Right cardiac atrium (tissue), 5 donors: ENCODE data around the gene VSTM2B. TPM values are rescaled to one million over a fixed set of nuclear protein-coding genes. Genes with fewer than 3 reads are reported as not detected.

Experiments used
- ATAC-seq, 2 donors: fragments of 200-7000 bp; cut with Tn5 transposase; one replicate each; pipeline versions ENCODE4 v1.8.0 to v1.9.1; 2020; ENCODE audit warnings: moderate library complexity in 2 of 2, mild to moderate bottlenecking in 1 of 2
- DNase-seq, 3 donors: peaks; one replicate each; pipeline ENCODE4 v3.0.0-alpha.2; 2020
- H3K27ac ChIP-seq: one replicate; pipeline ENCODE4 v1.5.1; 2013; ENCODE audit warnings: mild to moderate bottlenecking, low read length, control low read depth, moderate library complexity
- H3K27me3 ChIP-seq: one replicate; pipeline ENCODE4 v1.6.1; 2013; ENCODE audit not compliant: control insufficient read depth, insufficient read depth
- H3K4me1 ChIP-seq: one replicate; pipeline ENCODE4 v1.6.1; 2013; ENCODE audit warnings: low read length; ENCODE audit not compliant: control insufficient read depth, insufficient read depth
- H3K4me3 ChIP-seq: one replicate; pipeline ENCODE4 v1.5.1; 2013; ENCODE audit warnings: low read length, control low read depth
- H3K9me3 ChIP-seq: one replicate; pipeline ENCODE4 v1.6.1; 2013; ENCODE audit warnings: low read length; ENCODE audit not compliant: control insufficient read depth
- WGBS: extraction: QIAGEN DNeasy Blood & Tissue Kit; methylation state at CpG from one replicate; pipeline ENCODE4 v1.1.7; 2013; 5-methylcytosine and 5-hydroxymethylcytosine counted together
- intact Hi-C, 4 donors: fragments of 100-400 bp; cut with DNase I; formaldehyde crosslinking; loops; one replicate each; pipeline versions ENCODE4 v1.11.0 to v1.14.0; 2022 to 2023
- polyA plus RNA-seq: library from polyadenylated mRNA; stranded (reverse); fragments of 200-250 nt; gene quantifications from one replicate; pipeline ENCODE4 v1.2.3, GENCODE V29; 2013
- total RNA-seq, 4 donors: library from RNA; stranded (reverse); fragmentation: NEBNext Ultra II Directional; extraction: Animal tissue kit (Norgen Biotek cat#: 25700); gene quantifications; one replicate each; pipeline ENCODE4 v1.2.1, GENCODE V29; 2021
- donor health status: healthy with polysubstance abuse.
- donor health status: DM: no; HTN: yes; CAD: no.
- donor health status: DM: no; HTN: no; CAD: no.
- donor health status: DM: no; HTN: yes; CAD: no; lungs with severe emphysema.
- donor health status: DM: yes; HTN: yes; CAD: no.

The VSTM2B gene
- total and polyA plus RNA-seq, 5 donors = not detected

DNA sequence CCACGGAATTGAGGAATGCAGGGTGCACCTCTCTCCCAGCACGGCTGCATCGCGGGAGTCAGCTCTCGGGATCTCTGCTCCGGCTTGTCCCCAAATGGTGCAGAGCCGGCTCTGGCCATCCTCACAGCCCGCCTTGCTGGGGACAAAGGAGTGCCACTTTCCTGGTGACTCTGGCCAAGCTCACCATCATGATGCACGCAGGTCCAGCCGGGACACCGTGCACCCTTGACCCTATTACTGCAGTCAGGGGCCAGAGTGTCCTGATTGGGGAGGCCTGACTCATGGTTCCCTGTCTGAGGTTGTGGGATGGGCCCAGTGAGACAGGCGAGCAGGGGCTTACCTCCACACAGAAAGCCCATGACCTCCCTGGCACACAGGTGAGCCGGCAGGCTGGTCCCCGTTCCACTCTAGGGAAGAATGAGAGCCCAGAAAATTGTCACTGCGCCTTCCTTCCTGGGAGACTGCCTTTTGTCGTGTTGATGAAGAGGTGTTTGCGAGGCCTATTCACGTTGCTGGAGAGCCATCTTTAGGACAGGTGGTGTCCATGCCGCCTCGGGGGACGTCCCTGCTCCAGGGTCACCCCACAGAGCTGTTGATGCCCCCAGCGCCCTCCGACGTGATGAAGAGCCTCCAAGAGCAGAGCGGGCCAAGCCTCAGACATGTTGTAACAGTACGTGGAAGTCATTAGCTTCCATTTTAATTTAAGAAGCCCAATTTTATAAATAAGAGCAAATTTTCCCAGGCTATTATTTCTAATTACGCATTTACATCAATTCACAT is 18.5 kb upstream of the VSTM2B start:
- H3K9me3 ChIP-seq = no peaks in the 10 kb centered on the region
- H3K27ac ChIP-seq = no peak overlapping the region
- intact Hi-C loops = no loop called here
- H3K27me3 ChIP-seq = no peaks in the 10 kb centered on the region
- no peak overlapping the region for H3K4me3 ChIP-seq
- WGBS = 83% methylated on average over 27 of the region's 27 CpGs
- no peak for ATAC-seq
- no peaks in the 10 kb centered on the region for H3K4me1 ChIP-seq
- peak in 1 of 3 donors; percentile 9 for DNase-seq

DNA sequence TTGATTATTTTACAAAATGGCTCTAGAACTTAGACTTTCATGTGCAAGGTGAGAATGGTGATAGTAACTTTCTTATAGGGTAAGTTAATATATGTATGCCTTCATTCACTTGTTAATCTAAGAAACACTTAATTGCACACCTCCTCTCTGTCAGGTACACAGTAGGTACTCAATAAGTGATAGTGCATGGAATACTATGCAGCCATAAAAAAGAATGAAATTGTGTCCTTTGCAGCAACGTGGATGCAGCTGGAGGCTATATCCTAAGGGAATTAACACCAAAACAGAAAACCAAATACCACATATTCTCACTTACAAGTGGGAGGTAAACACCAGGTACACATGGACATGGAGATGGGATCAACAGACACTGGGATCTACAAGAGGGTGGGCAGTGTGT is 17.6 kb upstream of the VSTM2B start:
- ATAC-seq (no peak), DNase-seq (no peak)
- 68% methylated on average over 1 of the region's 1 CpG for WGBS

DNA sequence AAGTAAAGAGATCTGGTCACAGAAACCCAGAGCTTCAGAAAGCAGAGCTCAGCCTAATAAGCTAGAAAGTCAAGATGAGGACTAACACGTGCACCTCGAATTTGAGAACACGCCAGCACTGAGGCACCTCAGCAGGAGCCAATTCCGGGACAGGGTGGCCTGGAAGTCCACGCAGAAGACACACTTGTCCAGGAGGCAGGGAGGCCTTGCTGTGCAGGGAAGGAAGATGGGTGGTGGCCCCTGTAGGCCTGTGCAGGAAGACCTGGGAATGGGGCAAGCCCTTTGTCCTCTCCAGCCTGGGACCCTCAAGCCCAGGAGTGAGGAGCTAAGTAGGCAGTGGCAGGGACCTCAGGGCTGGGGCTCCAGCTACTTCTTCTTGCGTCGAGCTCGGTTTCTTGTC is 16.3 kb upstream of the VSTM2B start:
- WGBS = 81% methylated on average over 8 of the region's 8 CpGs
- no peaks in the 10 kb centered on the region for H3K27me3 ChIP-seq
- H3K4me3 ChIP-seq = no peak overlapping the region
- H3K27ac ChIP-seq = no peak overlapping the region
- DNase-seq (peak in 1 of 3 donors; percentile 17), ATAC-seq (no peak)
- intact Hi-C loops = no loop called here
- no peaks in the 10 kb centered on the region for H3K9me3 ChIP-seq
- H3K4me1 ChIP-seq = no peaks in the 10 kb centered on the region

More for the DNA sequence above, 17.6 kb upstream of the VSTM2B start:
- H3K4me1 ChIP-seq = no peaks in the 10 kb centered on the region
- H3K4me3 ChIP-seq = no peak overlapping the region
- H3K9me3 ChIP-seq = no peaks in the 10 kb centered on the region
- intact Hi-C loops = no loop called here
- H3K27ac ChIP-seq = no peak overlapping the region
- H3K27me3 ChIP-seq = no peaks in the 10 kb centered on the region

DNA sequence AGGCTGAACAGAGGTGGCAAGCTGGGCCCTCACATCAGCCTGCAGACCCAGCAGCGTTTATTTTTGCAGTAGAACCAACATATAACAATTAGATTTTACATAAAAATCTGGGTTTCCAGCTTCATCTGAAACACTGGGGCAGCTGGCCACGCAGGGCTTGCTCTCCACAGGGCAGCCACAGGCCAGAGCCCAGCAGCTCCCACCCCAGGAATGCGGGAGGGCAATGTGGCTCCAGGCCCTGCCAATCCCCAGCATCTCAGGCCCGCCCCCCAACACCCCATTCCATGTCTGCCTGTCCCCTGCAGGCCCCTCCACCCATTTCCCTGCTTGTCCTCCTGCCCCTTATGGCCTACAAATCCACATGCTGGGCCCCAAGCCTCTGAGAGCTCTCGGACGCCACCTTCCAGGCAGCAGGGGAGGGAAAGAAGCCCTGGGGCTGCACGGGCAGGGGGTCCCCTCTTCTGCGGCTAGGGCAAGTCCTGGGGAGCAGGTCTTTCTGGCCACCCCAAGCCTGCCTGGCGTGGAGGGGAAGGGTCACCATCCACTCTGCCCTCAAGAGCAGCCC is 15.0 kb upstream of the VSTM2B start:
- Histone ChIP-seq H3K4me1 (no peaks in the 10 kb centered on the region), H3K4me3 (no peak overlapping the region), H3K27ac (no peak overlapping the region), H3K27me3 (no peaks in the 10 kb centered on the region), H3K9me3 (no peaks in the 10 kb centered on the region)
- 70% methylated on average over 9 of the region's 9 CpGs for WGBS
- ATAC-seq (no peak), DNase-seq (no peak)
- intact Hi-C loops = no loop called here

DNA sequence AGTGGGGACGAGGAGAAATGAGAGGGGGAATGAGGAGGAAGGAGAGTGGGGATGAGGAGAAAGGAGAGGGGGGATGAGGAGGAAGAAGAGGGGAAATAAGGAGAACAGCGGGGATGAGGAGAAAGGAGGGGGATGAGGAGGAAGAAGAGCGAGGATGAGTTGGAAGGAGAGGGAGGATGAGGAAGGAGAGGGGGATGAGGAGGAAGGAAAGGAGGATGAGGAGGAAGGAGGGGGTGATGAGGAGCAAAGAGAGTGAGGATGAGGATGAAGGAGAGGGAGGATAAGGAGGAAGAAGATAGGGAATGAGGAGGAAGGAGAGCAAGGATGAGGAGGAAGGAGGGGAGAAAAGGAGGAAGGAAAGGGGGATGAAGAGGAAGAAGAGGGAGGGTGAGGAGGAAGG is 14.0 kb upstream of the VSTM2B start:
- intact Hi-C loops = no loop called here
- 71% methylated on average over 3 of the region's 3 CpGs for WGBS
- Histone ChIP-seq H3K27me3 (no peaks in the 10 kb centered on the region), H3K4me1 (no peaks in the 10 kb centered on the region), H3K9me3 (no peaks in the 10 kb centered on the region), H3K4me3 (no peak overlapping the region), H3K27ac (no peak overlapping the region)
- ATAC-seq (no peak), DNase-seq (no peak)

DNA sequence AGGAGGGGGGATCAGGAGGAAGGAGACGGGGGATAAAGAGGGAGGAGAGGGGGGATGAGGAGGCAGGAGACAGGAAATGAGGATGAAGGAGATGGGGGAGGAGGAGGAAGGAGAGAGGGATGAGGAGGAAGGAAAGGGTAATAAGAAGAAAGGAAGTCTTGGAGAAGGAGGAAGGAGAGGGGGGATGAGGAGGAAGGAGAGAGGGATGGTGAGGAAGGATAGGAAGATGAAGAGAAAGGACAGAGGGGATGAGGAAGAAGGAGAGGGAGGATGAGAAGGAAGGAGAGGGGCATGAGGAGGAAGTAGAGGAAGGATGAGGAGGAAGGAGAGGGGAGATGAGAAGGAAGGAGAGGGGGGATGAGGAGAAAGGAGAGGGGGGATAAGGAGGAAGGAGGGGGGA is 13.0 kb upstream of the VSTM2B start:
- ATAC-seq (no peak), DNase-seq (no peak)
- H3K27me3 ChIP-seq = no peaks in the 10 kb centered on the region
- 74% methylated on average over 1 of the region's 1 CpG for WGBS
- no peak overlapping the region for H3K4me3 ChIP-seq
- no peaks in the 10 kb centered on the region for H3K4me1 ChIP-seq
- no peaks in the 10 kb centered on the region for H3K9me3 ChIP-seq
- H3K27ac ChIP-seq = no peak overlapping the region
- intact Hi-C loops = no loop called here

DNA sequence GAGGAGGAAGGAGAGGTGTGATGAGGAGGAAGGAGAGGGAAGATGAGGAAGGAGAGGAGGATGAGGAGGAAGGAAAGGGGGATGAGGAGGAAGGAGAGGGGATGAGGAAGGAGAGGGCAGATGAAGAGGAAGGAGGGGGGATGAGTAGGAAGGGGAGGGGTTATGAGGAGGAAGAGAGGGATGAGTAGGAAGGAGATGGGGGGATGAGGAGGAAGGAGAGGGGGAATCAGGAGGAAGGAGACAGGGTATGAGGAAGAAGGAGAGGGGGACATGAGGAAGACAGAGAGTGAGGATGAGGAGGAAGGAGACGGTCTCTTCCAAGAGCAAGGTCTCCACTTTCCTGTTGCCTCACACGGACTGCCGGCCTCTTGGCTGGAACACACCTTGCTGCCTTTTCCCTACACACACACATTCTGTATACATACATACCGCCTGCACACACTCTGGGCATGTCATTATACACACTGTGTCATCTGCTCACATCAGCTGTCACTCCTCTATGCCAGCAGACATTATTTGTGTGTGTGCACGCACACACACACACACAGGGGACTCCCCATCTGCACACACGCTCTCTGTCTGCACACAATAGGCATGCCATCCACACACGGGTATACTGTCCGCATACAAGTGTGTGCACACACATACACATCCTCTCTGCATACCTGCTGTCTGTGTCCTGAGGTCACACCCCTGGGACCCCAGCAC is 11.1 kb upstream of the VSTM2B start:
- Histone ChIP-seq H3K27me3 (no peaks in the 10 kb centered on the region), H3K4me3 (no peak overlapping the region), H3K4me1 (no peaks in the 10 kb centered on the region), H3K9me3 (no peaks in the 10 kb centered on the region), H3K27ac (no peak overlapping the region)
- intact Hi-C loops = no loop called here
- ATAC-seq = no peak
- 79% methylated on average over 8 of the region's 8 CpGs for WGBS
- DNase-seq = no peak

DNA sequence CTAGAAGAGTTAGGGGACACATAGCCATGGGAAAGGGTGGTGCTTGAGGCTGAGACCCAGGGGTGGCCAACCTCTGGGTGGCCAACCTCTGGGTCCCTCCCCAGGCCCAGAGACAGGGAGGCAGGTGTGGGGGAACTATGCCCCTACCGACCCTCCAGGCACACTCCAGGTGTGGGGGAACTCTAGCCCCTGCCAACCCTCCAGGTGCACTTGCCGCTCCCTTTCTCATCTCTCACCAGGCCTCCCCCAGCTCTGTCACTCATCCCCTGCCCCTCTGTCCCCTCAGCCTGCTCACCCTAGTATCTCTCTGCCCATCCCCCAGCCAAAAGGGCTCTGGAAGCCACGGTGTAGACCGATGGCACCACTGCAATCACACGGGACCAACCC is 10.6 kb upstream of the VSTM2B start:
- no peak for ATAC-seq
- H3K27ac ChIP-seq = no peak overlapping the region
- H3K9me3 ChIP-seq = no peaks in the 10 kb centered on the region
- 53% methylated on average over 5 of the region's 5 CpGs for WGBS
- peak in 1 of 3 donors; percentile 13 for DNase-seq
- no peaks in the 10 kb centered on the region for H3K27me3 ChIP-seq
- H3K4me3 ChIP-seq = no peak overlapping the region
- H3K4me1 ChIP-seq = no peaks in the 10 kb centered on the region
- intact Hi-C loops = no loop called here

DNA sequence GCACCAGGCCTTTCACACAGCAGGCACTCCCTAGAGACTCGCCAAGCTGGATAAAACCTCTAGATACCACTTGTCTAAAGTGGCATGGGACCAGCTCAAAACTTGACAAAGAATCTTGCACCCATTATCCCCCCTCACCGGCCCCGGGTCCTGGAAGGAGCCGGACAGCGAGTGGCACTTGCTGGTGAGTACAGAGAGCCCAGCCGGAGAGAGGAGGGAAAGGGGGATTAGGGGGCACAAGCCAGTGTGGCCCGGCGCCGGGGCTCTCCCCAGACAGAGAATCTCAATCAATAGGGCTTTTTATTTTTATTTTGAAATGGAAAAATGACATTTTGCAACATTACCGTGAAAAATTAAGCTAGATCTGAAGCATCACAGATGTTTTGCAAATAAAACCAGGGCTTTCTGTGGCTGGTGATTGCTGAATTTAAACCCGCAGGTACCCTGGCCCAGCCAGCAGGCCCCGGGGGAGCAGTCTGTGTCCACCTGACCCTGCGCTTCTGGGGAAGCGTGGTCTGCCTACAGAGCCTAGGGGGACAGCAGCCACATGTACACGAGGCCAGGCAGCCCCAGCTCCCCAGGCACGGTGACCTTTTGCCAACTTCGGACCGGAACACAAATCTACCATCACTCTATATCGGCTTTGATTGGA is 10.0 kb upstream of the VSTM2B start:
- WGBS = 79% methylated on average over 19 of the region's 19 CpGs
- intact Hi-C loops = no loop called here
- H3K4me1 ChIP-seq = no peaks in the 10 kb centered on the region
- no peak overlapping the region for H3K4me3 ChIP-seq
- no peaks in the 10 kb centered on the region for H3K27me3 ChIP-seq
- no peaks in the 10 kb centered on the region for H3K9me3 ChIP-seq
- DNase-seq (peak in 2 of 3 donors; percentile 18 to 20), ATAC-seq (no peak)
- H3K27ac ChIP-seq = no peak overlapping the region

DNA sequence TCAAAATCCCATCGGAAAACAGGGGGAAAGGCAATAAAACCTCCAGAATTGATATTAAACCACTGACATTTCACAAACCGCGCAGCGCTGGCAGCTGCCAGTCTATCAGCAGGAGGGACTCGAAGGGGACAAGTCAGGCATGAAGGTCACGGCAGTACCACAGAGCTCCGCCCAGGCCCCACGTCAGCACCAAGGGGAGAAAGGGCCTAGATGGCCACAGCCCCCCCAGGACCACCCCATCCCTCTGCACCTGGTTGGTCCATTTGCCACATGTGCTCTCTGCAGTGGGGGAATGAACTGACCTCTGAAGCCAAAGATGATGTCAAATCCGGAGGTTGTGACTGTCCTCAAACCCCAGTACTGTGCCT is 9.5 kb upstream of the VSTM2B start:
- ATAC-seq (no peak), DNase-seq (peak in 1 of 3 donors; percentile 2)
- H3K27ac ChIP-seq = no peak overlapping the region
- intact Hi-C loops = no loop called here
- H3K4me1 ChIP-seq = no peaks in the 10 kb centered on the region
- WGBS = 81% methylated on average over 9 of the region's 9 CpGs
- H3K4me3 ChIP-seq = no peak overlapping the region
- no peaks in the 10 kb centered on the region for H3K9me3 ChIP-seq
- H3K27me3 ChIP-seq = no peaks in the 10 kb centered on the region

DNA sequence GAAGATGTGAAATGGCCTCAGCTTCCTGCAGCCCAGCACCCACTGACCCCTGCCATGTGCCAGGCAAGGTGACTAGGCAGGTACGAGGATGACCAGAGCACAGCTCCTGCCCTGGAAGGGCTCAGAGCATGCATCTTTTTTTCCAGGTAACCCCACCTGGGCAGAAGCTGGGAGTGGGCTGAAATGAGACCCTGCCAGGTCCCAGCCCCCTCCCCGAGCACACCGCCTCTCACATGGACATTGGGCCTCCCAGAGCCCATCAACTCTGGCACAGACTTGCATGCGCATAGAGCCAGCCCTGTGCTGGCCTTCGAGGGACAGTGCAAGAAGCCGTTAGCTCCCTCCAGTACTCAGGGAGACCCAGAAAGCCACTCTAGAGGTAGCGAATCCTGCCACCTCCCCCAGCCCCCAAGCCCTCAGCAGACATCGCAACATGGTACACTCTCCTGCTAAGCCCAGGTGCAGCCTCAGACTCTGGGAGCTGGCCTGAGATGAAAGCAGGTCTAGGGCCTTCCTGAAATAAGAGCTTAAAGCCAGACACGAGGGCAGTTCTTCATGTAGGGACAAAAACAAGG is 8.9 kb upstream of the VSTM2B start:
- intact Hi-C loops = no loop called here
- H3K27ac ChIP-seq = no peak overlapping the region
- 73% methylated on average over 9 of the region's 9 CpGs for WGBS
- H3K4me1 ChIP-seq = no peaks in the 10 kb centered on the region
- ATAC-seq (no peak), DNase-seq (no peak)
- no peaks in the 10 kb centered on the region for H3K9me3 ChIP-seq
- no peaks in the 10 kb centered on the region for H3K27me3 ChIP-seq
- no peak overlapping the region for H3K4me3 ChIP-seq
